GM23338 (cell line): ENCODE data around the gene PPP6R2.

Experiments
- EZH2 ChIP-seq: fragments of 200-600 bp; sonication (generic); IDR thresholded peaks from one replicate; pipeline ENCODE4 v1.8.0; 2017; ENCODE audit warnings: antibody characterized with exemption, mild to moderate bottlenecking, low read depth; ENCODE audit not compliant: unreplicated experiment
- POLR2AphosphoS5 ChIP-seq: IDR thresholded peaks from 2 replicates; pipeline ENCODE4 v1.6.1; 2016; ENCODE audit warnings: antibody characterized with exemption, low read depth
- TF ChIP-seq, protein P1 (sequence below), 2 experiments: fragments of 200-600 bp in 1 of 2; sonication (generic) in 1 of 2; conservative IDR thresholded peaks; 2 replicates each; pipeline versions ENCODE4 v1.5.1 to v1.6.1; 2016 to 2017; ENCODE audit warnings: antibody characterized with exemption in 2 of 2, low read depth in 2 of 2, mild to moderate bottlenecking in 2 of 2, moderate library complexity in 1 of 2
- TF ChIP-seq, protein P2 (sequence below): IDR thresholded peaks from one replicate; pipeline ENCODE4 v1.6.1; 2018; ENCODE audit warnings: antibody characterized with exemption; ENCODE audit not compliant: unreplicated experiment

DNA sequence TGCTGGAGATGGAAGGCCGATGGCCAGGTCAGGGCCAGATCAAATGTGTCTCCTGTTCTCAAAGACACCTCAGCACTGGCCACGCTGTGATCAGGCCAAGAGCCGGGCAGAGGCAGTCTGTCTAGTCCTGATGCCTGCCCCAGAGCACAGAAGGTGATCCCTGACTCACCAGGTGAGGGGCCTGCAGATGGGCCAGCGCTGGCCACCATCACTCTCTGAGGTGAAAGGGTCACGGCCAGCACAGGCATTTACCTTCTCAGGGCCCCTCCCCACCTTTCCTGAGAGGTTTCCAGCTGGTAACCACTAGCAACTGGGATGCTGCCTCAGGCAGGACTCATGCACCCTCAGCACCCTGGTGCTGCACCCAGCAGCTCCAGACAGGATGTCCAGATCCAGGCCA lies 128.8 kb downstream of the PPP6R2 start:
- TF ChIP-seq, protein P1, sequence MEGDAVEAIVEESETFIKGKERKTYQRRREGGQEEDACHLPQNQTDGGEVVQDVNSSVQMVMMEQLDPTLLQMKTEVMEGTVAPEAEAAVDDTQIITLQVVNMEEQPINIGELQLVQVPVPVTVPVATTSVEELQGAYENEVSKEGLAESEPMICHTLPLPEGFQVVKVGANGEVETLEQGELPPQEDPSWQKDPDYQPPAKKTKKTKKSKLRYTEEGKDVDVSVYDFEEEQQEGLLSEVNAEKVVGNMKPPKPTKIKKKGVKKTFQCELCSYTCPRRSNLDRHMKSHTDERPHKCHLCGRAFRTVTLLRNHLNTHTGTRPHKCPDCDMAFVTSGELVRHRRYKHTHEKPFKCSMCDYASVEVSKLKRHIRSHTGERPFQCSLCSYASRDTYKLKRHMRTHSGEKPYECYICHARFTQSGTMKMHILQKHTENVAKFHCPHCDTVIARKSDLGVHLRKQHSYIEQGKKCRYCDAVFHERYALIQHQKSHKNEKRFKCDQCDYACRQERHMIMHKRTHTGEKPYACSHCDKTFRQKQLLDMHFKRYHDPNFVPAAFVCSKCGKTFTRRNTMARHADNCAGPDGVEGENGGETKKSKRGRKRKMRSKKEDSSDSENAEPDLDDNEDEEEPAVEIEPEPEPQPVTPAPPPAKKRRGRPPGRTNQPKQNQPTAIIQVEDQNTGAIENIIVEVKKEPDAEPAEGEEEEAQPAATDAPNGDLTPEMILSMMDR (conservative IDR thresholded peaks at IDR 0.05; ENCODE audit: low read depth in 2 of 2), result no peak
- no peak for TF ChIP-seq EZH2
- TF ChIP-seq POLR2AphosphoS5, result no peak
- TF ChIP-seq, protein P2, sequence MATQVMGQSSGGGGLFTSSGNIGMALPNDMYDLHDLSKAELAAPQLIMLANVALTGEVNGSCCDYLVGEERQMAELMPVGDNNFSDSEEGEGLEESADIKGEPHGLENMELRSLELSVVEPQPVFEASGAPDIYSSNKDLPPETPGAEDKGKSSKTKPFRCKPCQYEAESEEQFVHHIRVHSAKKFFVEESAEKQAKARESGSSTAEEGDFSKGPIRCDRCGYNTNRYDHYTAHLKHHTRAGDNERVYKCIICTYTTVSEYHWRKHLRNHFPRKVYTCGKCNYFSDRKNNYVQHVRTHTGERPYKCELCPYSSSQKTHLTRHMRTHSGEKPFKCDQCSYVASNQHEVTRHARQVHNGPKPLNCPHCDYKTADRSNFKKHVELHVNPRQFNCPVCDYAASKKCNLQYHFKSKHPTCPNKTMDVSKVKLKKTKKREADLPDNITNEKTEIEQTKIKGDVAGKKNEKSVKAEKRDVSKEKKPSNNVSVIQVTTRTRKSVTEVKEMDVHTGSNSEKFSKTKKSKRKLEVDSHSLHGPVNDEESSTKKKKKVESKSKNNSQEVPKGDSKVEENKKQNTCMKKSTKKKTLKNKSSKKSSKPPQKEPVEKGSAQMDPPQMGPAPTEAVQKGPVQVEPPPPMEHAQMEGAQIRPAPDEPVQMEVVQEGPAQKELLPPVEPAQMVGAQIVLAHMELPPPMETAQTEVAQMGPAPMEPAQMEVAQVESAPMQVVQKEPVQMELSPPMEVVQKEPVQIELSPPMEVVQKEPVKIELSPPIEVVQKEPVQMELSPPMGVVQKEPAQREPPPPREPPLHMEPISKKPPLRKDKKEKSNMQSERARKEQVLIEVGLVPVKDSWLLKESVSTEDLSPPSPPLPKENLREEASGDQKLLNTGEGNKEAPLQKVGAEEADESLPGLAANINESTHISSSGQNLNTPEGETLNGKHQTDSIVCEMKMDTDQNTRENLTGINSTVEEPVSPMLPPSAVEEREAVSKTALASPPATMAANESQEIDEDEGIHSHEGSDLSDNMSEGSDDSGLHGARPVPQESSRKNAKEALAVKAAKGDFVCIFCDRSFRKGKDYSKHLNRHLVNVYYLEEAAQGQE, result no peak
